CD4-positive, alpha-beta T cell treated with Interleukin-15 for 1 hour (primary cell): ENCODE results near the gene APBB3.

Source experiments
- DNase-seq: peaks from one replicate; pipeline ENCODE4 v3.0.0-alpha.2; 2020

Gene APBB3

GRCh38 chr5:140550147-140551079 lies 14.0 kb downstream of the APBB3 start:
- no peak for DNase-seq

- peak; percentile 59 for DNase-seq
Observed at GRCh38 chr5:140549237-140550144, 14.9 kb downstream of the APBB3 start.

- DNase-seq, result no peak
Observed at GRCh38 chr5:140548791-140549190, 15.6 kb downstream of the APBB3 start.

GRCh38 chr5:140548300-140548688 lies 16.1 kb downstream of the APBB3 start:
- DNase-seq, result no peak

- peak; percentile 90 for DNase-seq
Observed at GRCh38 chr5:140547508-140548299, 16.7 kb downstream of the APBB3 start, which contains the start of gene EIF4EBP3. Gene EIF4EBP3 (plus strand): TSS chr5:140547662. CDS start chr5:140547738, 76 bp downstream.

GRCh38 chr5:140546851-140547507 lies 17.4 kb downstream of the APBB3 start:
- no peak for DNase-seq

- no peak for DNase-seq
Observed at GRCh38 chr5:140545606-140546005, 18.8 kb downstream of the APBB3 start.

GRCh38 chr5:140544986-140545385 lies 19.4 kb downstream of the APBB3 start:
- DNase-seq, result no peak

GRCh38 chr5:140542972-140543371 lies 21.4 kb downstream of the APBB3 start:
- DNase-seq, result no peak

- no peak for DNase-seq
Observed at GRCh38 chr5:140540227-140540626, 24.2 kb downstream of the APBB3 start.

- no peak for DNase-seq
Observed at GRCh38 chr5:140524003-140524402, 40.4 kb downstream of the APBB3 start.

- no peak for DNase-seq
Observed at GRCh38 chr5:140513124-140513523, 51.3 kb downstream of the APBB3 start.

GRCh38 chr5:140509898-140510297 lies 54.5 kb downstream of the APBB3 start:
- DNase-seq, result no peak
